Measurements from ENCODE around the gene INSR. TPM values are rescaled to one million over a fixed set of nuclear protein-coding genes. Genes with fewer than 3 reads are reported as not detected.
A peak's percentile ranks its signal among the peaks of the same experiment; 100 is the strongest.

The INSR gene
- total RNA-seq, 4 donors from 2014 or later = 125 to 191 (median 167) TPM

DNA sequence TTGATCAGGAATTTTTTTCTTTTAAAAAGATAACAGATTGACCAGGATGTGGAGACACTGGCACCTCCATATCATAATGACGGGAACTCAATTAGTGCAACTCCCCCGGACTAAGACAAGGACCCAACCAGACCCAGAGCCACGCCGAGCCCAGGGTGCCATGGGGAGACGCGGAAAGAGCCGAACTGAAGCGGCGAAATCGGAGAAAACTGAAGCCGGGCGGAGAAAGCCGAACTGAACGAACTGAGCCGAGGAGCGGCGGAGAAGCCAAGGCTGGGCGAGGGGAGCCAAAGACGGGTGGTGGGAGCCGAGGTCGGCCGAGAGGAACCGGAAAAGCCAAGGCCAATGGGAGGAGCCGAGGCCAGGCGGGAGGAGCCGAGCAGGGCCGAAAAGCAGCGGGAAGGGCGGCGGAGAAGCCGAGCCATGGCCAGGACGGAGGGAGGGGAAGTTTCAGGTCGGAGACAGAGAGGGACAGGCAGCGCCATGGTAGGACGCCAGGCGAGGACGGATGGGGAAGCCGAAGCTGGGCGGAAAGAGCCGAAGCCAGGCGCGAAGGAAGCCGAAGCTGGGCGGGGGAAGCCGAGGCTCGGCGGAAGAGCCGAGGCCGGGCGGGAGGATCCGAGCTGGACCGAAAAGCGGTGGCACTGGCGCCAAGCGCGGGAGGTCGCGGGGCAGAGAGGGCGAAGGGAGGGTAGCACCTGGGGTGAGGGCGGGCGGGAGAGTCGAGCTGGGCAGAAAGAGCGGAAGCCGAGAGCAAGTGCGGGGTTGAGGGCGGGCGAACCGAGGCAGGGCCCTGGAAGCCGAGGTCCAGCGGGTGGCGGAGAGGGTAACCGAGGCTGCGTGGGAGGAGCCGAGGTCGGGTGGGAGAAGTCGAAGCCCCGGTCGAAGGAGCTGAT lies 195.3 kb downstream of the INSR start:
- TF ChIP-seq POLR2A (IDR thresholded peaks at IDR 0.05) = peak; percentile 31 to 40
- TF ChIP-seq, protein P1, sequence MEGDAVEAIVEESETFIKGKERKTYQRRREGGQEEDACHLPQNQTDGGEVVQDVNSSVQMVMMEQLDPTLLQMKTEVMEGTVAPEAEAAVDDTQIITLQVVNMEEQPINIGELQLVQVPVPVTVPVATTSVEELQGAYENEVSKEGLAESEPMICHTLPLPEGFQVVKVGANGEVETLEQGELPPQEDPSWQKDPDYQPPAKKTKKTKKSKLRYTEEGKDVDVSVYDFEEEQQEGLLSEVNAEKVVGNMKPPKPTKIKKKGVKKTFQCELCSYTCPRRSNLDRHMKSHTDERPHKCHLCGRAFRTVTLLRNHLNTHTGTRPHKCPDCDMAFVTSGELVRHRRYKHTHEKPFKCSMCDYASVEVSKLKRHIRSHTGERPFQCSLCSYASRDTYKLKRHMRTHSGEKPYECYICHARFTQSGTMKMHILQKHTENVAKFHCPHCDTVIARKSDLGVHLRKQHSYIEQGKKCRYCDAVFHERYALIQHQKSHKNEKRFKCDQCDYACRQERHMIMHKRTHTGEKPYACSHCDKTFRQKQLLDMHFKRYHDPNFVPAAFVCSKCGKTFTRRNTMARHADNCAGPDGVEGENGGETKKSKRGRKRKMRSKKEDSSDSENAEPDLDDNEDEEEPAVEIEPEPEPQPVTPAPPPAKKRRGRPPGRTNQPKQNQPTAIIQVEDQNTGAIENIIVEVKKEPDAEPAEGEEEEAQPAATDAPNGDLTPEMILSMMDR (IDR thresholded peaks at IDR 0.05) = peak in 1 of 6 experiments; percentile 2
- Histone ChIP-seq H3K36me3 (no peaks in the 10 kb centered on the region), H3K27me3 (no peaks in the 10 kb centered on the region), H3K9me3 (peaks cover 0 to 12% (median 4%) of the 10 kb centered on the region in 4 donors), H3K4me3 (peak overlapping the region; percentile 63 to 76 (median 65)), H3K27ac (peak overlapping the region; percentile 81 to 96 (median 89)), H3K4me1 (peaks cover 0 to 6% (median 0%) of the 10 kb centered on the region in 4 donors)
- DNase-seq = peak; percentile 82 to 96 (median 95)

GRCh38 chr19:7098096-7098495 lies 196.1 kb downstream of the INSR start:
- no peak overlapping the region for H3K4me3 ChIP-seq
- no peaks in the 10 kb centered on the region for H3K27me3 ChIP-seq
- no peak for DNase-seq
- peaks cover 0 to 6% (median 0%) of the 10 kb centered on the region in 4 donors for H3K4me1 ChIP-seq
- no peaks in the 10 kb centered on the region for H3K36me3 ChIP-seq
- H3K27ac ChIP-seq = no peak overlapping the region
- TF ChIP-seq, protein P1 (IDR thresholded peaks at IDR 0.05) = no peak
- TF ChIP-seq POLR2A (IDR thresholded peaks at IDR 0.05) = no peak
- peaks cover 0 to 14% (median 7%) of the 10 kb centered on the region in 4 donors for H3K9me3 ChIP-seq

DNA sequence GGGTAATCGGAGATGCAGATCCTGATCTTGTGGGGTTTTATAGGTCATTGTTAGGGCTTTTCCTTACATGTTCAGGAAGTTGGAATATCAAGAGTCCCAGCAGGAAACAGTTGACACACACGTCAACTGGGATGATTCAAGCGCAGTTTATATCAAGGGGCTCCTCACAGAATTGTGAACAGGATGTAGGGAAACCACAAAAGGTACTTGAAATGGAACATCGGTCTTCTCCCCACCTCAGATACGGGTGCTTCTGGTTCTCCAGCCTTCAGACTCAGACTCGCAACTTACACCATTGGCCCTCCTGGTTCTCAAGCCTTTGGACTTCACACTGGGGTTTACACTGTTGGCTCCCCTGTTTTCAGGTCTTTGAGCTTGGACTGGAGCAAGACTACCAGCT lies 205.2 kb downstream of the INSR start:
- Histone ChIP-seq H3K27ac (no peak overlapping the region), H3K4me1 (no peaks in the 10 kb centered on the region), H3K4me3 (no peak overlapping the region), H3K9me3 (peaks cover 0 to 63% (median 31%) of the 10 kb centered on the region in 4 donors), H3K36me3 (peaks cover 0 to 17% (median 0%) of the 10 kb centered on the region in 3 donors), H3K27me3 (no peaks in the 10 kb centered on the region)
- DNase-seq = no peak
- TF ChIP-seq POLR2A (IDR thresholded peaks at IDR 0.05) = no peak
- TF ChIP-seq, protein P1 (IDR thresholded peaks at IDR 0.05) = no peak

DNA sequence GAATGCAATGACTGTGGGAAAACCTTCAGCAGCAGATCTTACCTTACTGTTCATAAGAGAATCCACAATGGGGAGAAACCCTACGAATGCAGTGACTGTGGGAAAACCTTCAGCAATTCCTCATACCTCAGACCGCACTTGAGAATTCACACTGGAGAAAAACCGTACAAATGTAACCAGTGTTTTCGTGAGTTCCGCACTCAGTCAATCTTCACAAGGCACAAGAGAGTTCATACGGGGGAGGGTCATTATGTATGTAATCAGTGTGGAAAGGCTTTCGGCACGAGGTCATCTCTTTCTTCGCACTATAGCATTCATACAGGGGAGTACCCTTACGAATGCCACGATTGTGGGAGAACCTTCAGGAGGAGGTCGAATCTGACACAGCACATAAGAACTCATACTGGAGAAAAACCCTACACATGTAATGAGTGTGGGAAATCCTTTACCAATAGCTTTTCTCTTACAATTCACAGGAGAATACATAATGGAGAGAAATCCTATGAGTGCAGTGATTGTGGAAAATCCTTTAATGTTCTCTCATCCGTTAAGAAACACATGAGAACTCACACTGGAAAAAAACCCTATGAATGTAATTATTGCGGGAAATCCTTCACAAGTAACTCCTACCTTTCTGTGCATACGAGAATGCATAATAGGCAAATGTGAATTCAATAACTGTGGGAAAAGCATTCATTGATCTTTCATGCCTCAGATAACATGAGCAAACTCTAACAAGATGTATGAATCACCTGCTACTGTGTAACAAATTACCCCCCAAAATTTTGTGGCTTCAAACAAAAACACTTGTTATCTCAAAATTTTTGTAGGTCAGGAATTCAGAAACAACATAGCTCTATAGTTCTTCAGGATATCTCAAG lies 210.9 kb downstream of the INSR start:
- H3K4me1 ChIP-seq = no peaks in the 10 kb centered on the region
- no peak overlapping the region for H3K27ac ChIP-seq
- no peaks in the 10 kb centered on the region for H3K27me3 ChIP-seq
- peaks cover 0 to 99% (median 53%) of the 10 kb centered on the region in 4 donors for H3K9me3 ChIP-seq
- no peak for DNase-seq
- no peak overlapping the region for H3K4me3 ChIP-seq
- H3K36me3 ChIP-seq = peaks cover 17 to 72% (median 32%) of the 10 kb centered on the region in 3 donors
- no peak for TF ChIP-seq POLR2A (IDR thresholded peaks at IDR 0.05)
- TF ChIP-seq, protein P1 (IDR thresholded peaks at IDR 0.05) = no peak

- Histone ChIP-seq H3K4me3 (no peak overlapping the region), H3K9me3 (peaks cover 0 to 70% (median 36%) of the 10 kb centered on the region in 4 donors), H3K27me3 (no peaks in the 10 kb centered on the region), H3K36me3 (peaks cover 21 to 100% (median 46%) of the 10 kb centered on the region in 3 donors), H3K4me1 (no peaks in the 10 kb centered on the region), H3K27ac (no peak overlapping the region)
- no peak for TF ChIP-seq POLR2A (IDR thresholded peaks at IDR 0.05)
- TF ChIP-seq, protein P1 (IDR thresholded peaks at IDR 0.05) = no peak
- DNase-seq = no peak
Observed at GRCh38 chr19:7078008-7078407, 216.2 kb downstream of the INSR start.
